Activated T-cell treated with anti-CD3 and anti-CD28 coated beads, Interleukin-2, amount 50 U/mL, for 4 hours (primary cell): ENCODE results near the gene DCBLD2. TPM values are rescaled to one million over a fixed set of nuclear protein-coding genes. Genes with fewer than 3 reads are reported as not detected.

Experiments
- ATAC-seq, 2 donors: fragments of 200-7000 bp; cut with Tn5 transposase; one replicate each; pipeline ENCODE4 v1.10.0; 2021
- DNase-seq: peaks from one replicate; pipeline ENCODE4 v3.0.0-alpha.2; 2020
- H3K27me3 Mint-ChIP-seq: one replicate; pipeline ENCODE4 v1.8.0; 2021; ENCODE audit warnings: low read depth, mixed read lengths
- H3K36me3 Mint-ChIP-seq: one replicate; pipeline ENCODE4 v1.8.0; 2022; ENCODE audit warnings: mixed read lengths; ENCODE audit not compliant: insufficient read depth
- H3K4me1 Mint-ChIP-seq: one replicate; pipeline ENCODE4 v1.8.0; 2021; ENCODE audit warnings: low read depth, mixed read lengths
- H3K4me3 Mint-ChIP-seq: one replicate; pipeline ENCODE4 v1.8.0; 2021; ENCODE audit warnings: mild to moderate bottlenecking, moderate library complexity, mixed read lengths
- H3K9me3 Mint-ChIP-seq: one replicate; pipeline ENCODE4 v1.8.0; 2021; ENCODE audit warnings: mixed read lengths
- total RNA-seq, 3 donors: library from RNA; stranded (reverse); gene quantifications; one replicate each; pipeline ENCODE4 v1.2.1, GENCODE V29; 2021

Gene DCBLD2
- total RNA-seq, 3 donors from 2014 or later, result 2.2 to 2.3 (median 2.2) TPM

GRCh38 chr3:98805571-98805970 lies 95.9 kb downstream of the DCBLD2 start:
- no peaks in the 10 kb centered on the region for H3K4me1 Mint-ChIP-seq
- no peak for DNase-seq

GRCh38 chr3:98801043-98801747 lies 100.3 kb downstream of the DCBLD2 start:
- no peak for ATAC-seq
- no peak overlapping the region for H3K4me3 Mint-ChIP-seq
- no peaks in the 10 kb centered on the region for H3K9me3 Mint-ChIP-seq

More at GRCh38 chr3:98805571-98805970, 95.9 kb downstream of the DCBLD2 start:
- no peaks in the 10 kb centered on the region for H3K9me3 Mint-ChIP-seq
- no peak overlapping the region for H3K4me3 Mint-ChIP-seq
- no peak for ATAC-seq
- peaks cover 5% of the 10 kb centered on the region for H3K36me3 Mint-ChIP-seq
- no peaks in the 10 kb centered on the region for H3K27me3 Mint-ChIP-seq

GRCh38 chr3:98800401-98800800 lies 101.1 kb downstream of the DCBLD2 start:
- H3K36me3 Mint-ChIP-seq, result peaks cover under 1% of the 10 kb centered on the region
- ATAC-seq, result no peak

More at GRCh38 chr3:98801043-98801747, 100.3 kb downstream of the DCBLD2 start:
- no peaks in the 10 kb centered on the region for H3K4me1 Mint-ChIP-seq
- no peak for DNase-seq
- no peaks in the 10 kb centered on the region for H3K27me3 Mint-ChIP-seq
- peaks cover 2% of the 10 kb centered on the region for H3K36me3 Mint-ChIP-seq

GRCh38 chr3:98799479-98799878 lies 102.0 kb downstream of the DCBLD2 start:
- no peaks in the 10 kb centered on the region for H3K27me3 Mint-ChIP-seq

More at GRCh38 chr3:98800401-98800800, 101.1 kb downstream of the DCBLD2 start:
- H3K4me1 Mint-ChIP-seq, result no peaks in the 10 kb centered on the region
- no peaks in the 10 kb centered on the region for H3K27me3 Mint-ChIP-seq
- no peaks in the 10 kb centered on the region for H3K9me3 Mint-ChIP-seq
- H3K4me3 Mint-ChIP-seq, result no peak overlapping the region
- DNase-seq, result no peak

GRCh38 chr3:98798820-98799219 lies 102.7 kb downstream of the DCBLD2 start:
- Mint-ChIP-seq H3K27me3 (peaks cover 2% of the 10 kb centered on the region), H3K36me3 (no peaks in the 10 kb centered on the region), H3K4me3 (no peak overlapping the region), H3K9me3 (no peaks in the 10 kb centered on the region), H3K4me1 (no peaks in the 10 kb centered on the region)
- no peak for DNase-seq
- no peak for ATAC-seq

More at GRCh38 chr3:98799479-98799878, 102.0 kb downstream of the DCBLD2 start:
- no peaks in the 10 kb centered on the region for H3K36me3 Mint-ChIP-seq
- H3K4me1 Mint-ChIP-seq, result no peaks in the 10 kb centered on the region
- no peaks in the 10 kb centered on the region for H3K9me3 Mint-ChIP-seq
- DNase-seq (no peak), ATAC-seq (no peak)
- H3K4me3 Mint-ChIP-seq, result no peak overlapping the region

GRCh38 chr3:98797905-98798304 lies 103.6 kb downstream of the DCBLD2 start:
- Mint-ChIP-seq H3K4me3 (no peak overlapping the region), H3K9me3 (no peaks in the 10 kb centered on the region), H3K4me1 (no peaks in the 10 kb centered on the region), H3K27me3 (peaks cover 6% of the 10 kb centered on the region), H3K36me3 (no peaks in the 10 kb centered on the region)
- ATAC-seq, result no peak
- DNase-seq, result no peak

GRCh38 chr3:98796334-98796733 lies 105.2 kb downstream of the DCBLD2 start:
- Mint-ChIP-seq H3K4me1 (no peaks in the 10 kb centered on the region), H3K27me3 (peaks cover 6% of the 10 kb centered on the region), H3K9me3 (no peaks in the 10 kb centered on the region), H3K36me3 (no peaks in the 10 kb centered on the region), H3K4me3 (no peak overlapping the region)
- ATAC-seq, result no peak
- no peak for DNase-seq

- Mint-ChIP-seq H3K9me3 (no peaks in the 10 kb centered on the region), H3K27me3 (peaks cover 6% of the 10 kb centered on the region), H3K36me3 (no peaks in the 10 kb centered on the region), H3K4me3 (no peak overlapping the region), H3K4me1 (no peaks in the 10 kb centered on the region)
- ATAC-seq (no peak), DNase-seq (no peak)
These were observed 107.5 kb downstream of the DCBLD2 start for GRCh38 chr3:98793971-98794370.

GRCh38 chr3:98791341-98792325 lies 109.9 kb downstream of the DCBLD2 start:
- Mint-ChIP-seq H3K4me3 (no peak overlapping the region), H3K27me3 (peaks cover 9% of the 10 kb centered on the region), H3K36me3 (no peaks in the 10 kb centered on the region), H3K9me3 (no peaks in the 10 kb centered on the region), H3K4me1 (no peaks in the 10 kb centered on the region)
- ATAC-seq, result no peak
- no peak for DNase-seq

- Mint-ChIP-seq H3K36me3 (no peaks in the 10 kb centered on the region), H3K9me3 (no peaks in the 10 kb centered on the region), H3K4me3 (no peak overlapping the region), H3K4me1 (no peaks in the 10 kb centered on the region), H3K27me3 (peaks cover 11% of the 10 kb centered on the region)
- ATAC-seq (no peak), DNase-seq (no peak)
These were observed 112.8 kb downstream of the DCBLD2 start for GRCh38 chr3:98788651-98789050.

- H3K9me3 Mint-ChIP-seq, result no peaks in the 10 kb centered on the region
- H3K27me3 Mint-ChIP-seq, result peaks cover 8% of the 10 kb centered on the region
- no peaks in the 10 kb centered on the region for H3K4me1 Mint-ChIP-seq
- ATAC-seq (no peak), DNase-seq (no peak)
- no peak overlapping the region for H3K4me3 Mint-ChIP-seq
- H3K36me3 Mint-ChIP-seq, result no peaks in the 10 kb centered on the region
These were observed 114.3 kb downstream of the DCBLD2 start for GRCh38 chr3:98787181-98787580.

- Mint-ChIP-seq H3K9me3 (no peaks in the 10 kb centered on the region), H3K36me3 (no peaks in the 10 kb centered on the region), H3K27me3 (peaks cover 8% of the 10 kb centered on the region), H3K4me3 (no peak overlapping the region), H3K4me1 (no peaks in the 10 kb centered on the region)
- ATAC-seq (no peak), DNase-seq (no peak)
These were observed 115.0 kb downstream of the DCBLD2 start for GRCh38 chr3:98786364-98787006.

GRCh38 chr3:98784666-98785600 lies 116.6 kb downstream of the DCBLD2 start:
- Mint-ChIP-seq H3K9me3 (no peaks in the 10 kb centered on the region), H3K4me3 (no peak overlapping the region), H3K4me1 (no peaks in the 10 kb centered on the region), H3K27me3 (peaks cover 12% of the 10 kb centered on the region), H3K36me3 (no peaks in the 10 kb centered on the region)
- ATAC-seq, result no peak
- DNase-seq, result no peak
